ENCODE results near the gene GRIP2. TPM values are rescaled to one million over a fixed set of nuclear protein-coding genes. Genes with fewer than 3 reads are reported as not detected.
A peak's percentile ranks its signal among the peaks of the same experiment; 100 is the strongest.

Gene GRIP2
- total RNA-seq, 1 donor from 2014 or later, result 39.3 TPM

DNA sequence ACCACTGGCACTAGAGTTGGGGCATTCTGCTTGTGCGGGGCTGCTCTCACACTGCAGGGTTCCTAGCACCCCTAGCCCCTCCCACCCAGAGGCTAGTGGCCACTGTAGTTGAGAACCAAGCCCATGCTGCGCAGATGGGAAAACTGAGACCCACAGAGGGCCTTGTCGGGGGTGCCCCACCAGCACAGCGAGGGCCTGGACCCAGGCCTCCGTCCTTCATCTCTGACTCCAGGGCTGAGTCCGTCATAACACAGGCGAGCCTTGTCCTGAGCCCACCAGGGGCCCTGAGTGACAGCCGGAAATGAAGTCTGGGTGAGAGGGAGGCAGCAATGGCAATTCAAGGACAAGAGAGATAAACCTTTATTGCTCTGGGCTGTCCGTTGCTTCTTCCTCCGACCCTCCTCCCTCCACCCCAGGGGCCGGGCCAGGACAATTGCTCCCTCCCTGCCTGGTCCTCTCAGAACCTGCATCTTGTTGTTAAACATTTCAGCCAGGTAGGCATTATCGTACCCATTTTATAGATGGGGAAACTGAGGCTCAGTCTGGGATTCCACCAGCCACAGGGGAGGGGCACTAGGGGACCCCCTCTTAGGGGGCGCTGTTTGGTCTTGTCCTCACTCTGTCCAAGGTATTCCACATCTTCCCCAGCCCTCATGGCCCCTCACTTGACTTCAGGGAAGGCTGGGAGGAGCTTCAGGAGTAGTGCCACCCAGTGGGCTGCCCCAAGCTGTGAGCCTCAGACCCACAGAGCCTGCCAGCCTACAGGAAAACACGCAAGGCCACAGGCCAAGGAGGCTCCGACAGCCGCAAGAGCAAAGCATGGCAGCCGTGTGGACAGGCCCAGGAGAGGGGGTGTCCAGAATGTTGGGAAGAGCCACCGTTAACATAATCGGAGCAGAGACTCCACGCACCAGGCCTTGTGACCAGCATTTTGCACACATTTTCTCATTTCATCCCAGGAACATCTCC lies 4.4 kb upstream of the GRIP2 start:
- intact Hi-C loops (cut with DNase I), result loop anchor here (5.0 to 10.0 kb wide), 2 partner anchors 342 to 650 kb away; no protein-coding TSS in a partner anchor
- DNase-seq (ENCODE audit: missing footprints), result no peak

DNA sequence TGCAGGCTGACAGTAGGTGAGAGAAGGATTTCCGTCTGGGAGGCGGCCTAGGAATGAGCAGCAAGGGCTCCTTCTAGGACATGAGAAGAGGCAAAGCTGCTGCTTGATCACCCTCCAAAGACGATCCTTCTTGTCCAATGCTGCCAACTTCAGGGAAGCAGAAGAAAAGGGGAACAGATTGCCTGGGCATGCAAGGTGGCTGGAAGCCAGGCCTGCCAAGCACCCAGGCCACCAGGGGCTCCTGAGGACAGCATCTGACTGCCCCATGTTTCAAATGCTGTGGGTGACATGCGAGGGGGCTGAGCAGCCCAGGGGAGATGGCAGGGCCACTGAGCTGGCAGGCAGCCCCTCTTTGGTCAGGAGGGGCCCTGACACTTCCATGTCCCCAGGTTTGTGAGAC lies 3.3 kb upstream of the GRIP2 start:
- ATAC-seq (no peak), DNase-seq (ENCODE audit: missing footprints) (no peak)
- intact Hi-C loops (cut with DNase I), result loop anchor here (10.0 kb wide), 1 partner anchor 649 kb away; no protein-coding TSS in a partner anchor

More for the DNA sequence above, 4.4 kb upstream of the GRIP2 start:
- no peak for ATAC-seq

DNA sequence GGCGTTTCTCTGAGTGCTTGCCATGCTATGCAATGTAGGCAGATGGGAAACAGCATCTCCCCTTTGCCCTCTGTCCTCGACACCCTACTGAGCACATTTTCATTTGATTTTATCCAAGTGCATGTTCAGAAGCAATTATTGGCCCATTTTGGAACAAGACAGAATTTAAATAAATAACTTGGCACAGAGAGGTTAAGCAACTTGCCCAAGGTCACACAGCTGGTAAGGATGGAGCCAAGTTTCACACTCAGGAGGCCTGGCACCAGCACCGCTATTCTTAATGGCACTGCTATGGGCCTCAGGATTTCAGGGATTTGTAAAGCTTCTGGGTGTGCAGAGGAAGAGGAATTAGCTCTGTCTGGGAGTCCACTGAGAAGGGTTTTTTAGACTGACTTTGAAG lies 2.5 kb upstream of the GRIP2 start:
- intact Hi-C loops (cut with DNase I), result loop anchor here (10.0 kb wide), 1 partner anchor 648 kb away; no protein-coding TSS in a partner anchor

DNA sequence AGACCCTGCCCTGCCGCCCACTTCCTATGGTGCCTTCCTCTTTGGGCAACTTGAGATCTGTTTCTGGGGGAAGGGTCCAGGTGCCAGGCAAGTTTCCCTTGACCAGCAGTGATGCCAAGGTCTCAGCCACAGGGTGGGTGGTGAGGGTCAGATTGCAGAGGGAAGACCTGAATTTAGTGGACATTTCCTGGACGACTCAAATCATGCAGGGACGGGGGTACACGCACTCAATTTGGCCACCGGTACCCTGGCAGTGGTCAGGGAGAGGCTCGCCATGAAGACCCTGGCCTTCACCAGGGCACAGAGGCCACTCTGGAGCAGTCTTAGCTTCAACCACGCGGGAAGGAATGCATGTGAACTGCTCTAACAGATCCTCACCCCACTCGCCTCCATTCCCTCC lies 1.5 kb upstream of the GRIP2 start:
- intact Hi-C loops (cut with DNase I), result loop anchor here (10.0 kb wide), 1 partner anchor 647 kb away; no protein-coding TSS in a partner anchor
- ATAC-seq (no peak), DNase-seq (ENCODE audit: missing footprints) (no peak)

More for the DNA sequence above, 2.5 kb upstream of the GRIP2 start:
- ATAC-seq (no peak), DNase-seq (ENCODE audit: missing footprints) (no peak)

DNA sequence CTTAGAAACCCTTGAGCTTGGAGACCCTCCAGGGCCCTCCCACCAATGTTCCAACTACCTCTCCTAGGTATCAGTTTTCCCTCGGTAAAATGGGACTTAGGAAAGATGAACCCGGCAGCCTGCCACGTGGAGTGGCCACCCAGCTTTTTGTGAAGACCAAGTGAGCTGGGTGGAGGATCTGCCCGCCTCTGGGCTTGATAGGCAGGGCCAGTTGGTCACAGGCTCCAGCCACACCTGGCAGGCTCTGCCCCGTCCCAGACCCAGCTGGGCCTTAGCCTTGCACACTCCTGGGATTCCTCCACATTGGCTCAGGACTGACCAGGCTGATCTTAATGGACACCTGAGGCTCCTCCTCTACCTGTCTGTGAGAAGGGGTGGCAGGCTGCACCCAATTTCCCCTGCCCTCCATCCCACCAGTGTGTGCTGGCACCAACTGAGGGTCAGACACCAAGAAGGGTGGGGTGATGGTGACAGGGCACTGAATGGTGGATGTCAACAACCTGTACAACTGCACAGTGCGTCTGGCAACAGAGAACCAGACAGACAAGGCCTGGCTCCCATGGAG lies 761 bp upstream of the GRIP2 start:
- DNase-seq (ENCODE audit: missing footprints) (peak; percentile 40), ATAC-seq (no peak)
- intact Hi-C loops (cut with DNase I), result loop anchor here (10.0 kb wide), 1 partner anchor 646 kb away; no protein-coding TSS in a partner anchor

DNA sequence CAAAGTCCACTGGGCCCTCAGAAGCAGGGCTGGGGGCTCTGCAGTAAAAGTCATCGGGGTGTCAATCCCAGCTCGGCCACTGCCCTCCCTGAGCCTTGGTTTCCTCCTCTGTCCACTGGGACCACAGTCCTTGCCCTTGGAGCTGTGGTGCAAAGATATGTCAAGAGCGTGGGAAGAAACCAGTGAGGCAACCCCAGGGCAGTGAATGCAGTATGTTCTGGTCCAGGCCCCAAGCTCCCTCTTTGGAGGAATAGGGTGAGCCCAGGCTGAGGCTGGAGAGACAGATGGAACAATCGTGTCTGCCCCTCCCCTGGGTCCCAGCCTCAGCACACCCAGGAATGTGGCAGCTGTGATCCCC lies 779 bp downstream of the GRIP2 start:
- intact Hi-C loops (cut with DNase I), result loop anchor here (1.0 kb wide), 1 partner anchor 17 kb away; no protein-coding TSS in a partner anchor
- ATAC-seq, result peak; percentile 42

DNA sequence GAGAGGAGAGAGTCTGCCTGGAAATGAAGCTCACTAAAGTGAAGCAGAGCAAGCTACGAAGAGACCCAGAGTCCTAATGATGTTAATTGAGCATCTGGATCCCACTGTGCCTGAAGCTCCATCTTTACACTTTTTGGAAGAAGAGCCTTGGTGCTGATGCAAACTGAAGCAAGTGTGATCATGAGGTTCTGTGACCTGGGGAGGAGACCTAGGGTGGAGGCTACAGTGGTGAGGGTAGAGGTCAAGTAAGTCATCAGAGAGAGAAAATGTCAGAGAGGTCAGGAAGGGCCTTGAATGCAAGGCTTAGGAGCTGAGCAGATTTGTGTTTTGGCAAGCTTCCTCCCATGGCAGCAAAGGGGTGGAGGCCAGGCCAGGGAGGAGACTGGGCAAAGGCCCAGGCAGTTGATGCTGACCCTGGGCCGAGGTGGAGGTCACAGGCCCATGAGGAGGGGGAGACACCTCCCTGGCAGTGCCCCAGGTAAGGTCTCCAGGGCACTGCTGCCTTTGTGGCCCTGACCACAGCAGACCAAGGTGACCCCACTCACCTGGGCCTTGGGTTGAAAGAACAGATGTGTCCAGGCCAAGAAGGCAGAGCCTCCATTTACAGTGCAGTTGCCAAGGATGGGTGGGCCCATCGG lies 1.6 kb downstream of the GRIP2 start:
- ATAC-seq, result peak; percentile 24
- intact Hi-C loops (cut with DNase I), result loop anchor here (1.0 kb wide), 1 partner anchor 16 kb away; no protein-coding TSS in a partner anchor
- DNase-seq (ENCODE audit: missing footprints), result no peak

More for the DNA sequence above, 779 bp downstream of the GRIP2 start:
- DNase-seq (ENCODE audit: missing footprints), result no peak

DNA sequence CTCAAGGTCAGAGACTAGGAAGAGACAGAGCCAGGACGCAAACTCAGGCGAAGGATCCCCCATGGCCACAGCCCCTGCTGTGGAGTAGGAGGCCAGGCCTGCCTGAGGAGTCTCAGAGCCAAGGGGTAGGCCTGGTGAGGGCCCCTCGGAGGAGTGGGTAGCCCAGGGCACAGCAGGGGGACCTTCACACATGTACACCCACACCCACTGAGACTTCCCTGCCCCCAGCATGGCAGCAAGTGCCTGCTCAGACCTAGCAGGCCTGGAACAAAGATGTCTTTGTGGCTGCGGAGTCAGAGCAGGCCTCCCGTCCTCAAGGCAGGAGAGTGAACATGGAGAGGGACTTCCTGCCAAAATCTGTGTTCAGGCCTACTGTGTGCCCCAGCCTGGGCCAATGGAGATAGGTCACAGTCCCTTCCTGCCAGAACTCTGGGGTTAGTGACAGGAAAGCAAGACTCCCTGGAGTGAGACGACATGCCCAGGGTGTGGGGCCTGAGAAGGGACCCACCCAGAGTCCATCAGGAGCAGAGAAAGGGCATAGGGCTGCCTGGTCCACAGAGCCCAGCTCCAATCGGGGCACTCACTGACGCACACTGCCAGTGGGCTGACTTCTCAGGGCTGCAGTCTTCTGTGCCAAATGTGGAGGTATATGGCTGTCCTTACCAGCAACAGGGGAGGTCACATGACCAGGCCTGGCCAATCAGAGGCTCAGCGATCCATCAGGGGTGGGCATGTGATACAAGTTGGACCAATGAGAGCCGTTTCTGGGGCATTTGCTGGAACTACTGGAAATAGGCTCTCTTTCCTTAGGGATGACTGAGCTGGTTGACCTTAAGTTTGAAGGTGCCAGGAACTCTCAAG lies 2.3 kb downstream of the GRIP2 start:
- intact Hi-C loops (cut with DNase I), result no loop called here
- ATAC-seq (no peak), DNase-seq (ENCODE audit: missing footprints) (peak; percentile 73)

DNA sequence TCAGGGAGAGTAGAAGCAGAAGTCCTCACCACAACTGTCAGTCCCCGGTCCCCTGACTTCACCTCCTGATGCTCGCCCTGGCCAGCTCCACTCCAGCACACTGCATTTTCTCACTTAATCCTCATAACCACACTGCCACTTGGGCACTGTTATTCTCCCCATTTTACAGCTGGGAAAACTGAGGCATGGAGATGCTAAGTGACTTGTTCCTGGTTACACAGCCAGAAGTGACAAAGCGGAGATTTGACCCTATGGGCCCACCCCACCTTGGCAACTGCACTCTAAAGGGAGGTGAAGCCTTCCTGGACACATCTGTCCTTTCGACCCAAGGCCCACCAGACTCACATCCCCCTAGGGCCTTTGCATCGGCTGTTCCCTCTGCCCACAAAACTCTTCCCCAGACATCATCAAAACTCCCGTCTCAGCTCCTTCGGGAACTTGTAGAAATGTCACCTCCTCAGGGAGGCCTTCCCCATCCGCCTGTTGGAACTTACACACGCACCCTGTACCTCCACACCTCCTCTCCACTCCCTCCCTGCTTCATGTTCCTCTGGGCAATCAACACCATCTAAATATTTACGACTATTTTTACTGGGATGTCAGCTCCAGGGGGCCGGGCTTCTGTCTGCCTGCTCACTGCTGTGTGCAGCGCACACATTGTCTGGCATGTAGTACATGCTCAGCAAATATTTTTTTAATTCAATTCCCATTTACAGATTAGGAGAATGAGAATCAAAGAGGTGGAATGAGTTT lies 3.1 kb downstream of the GRIP2 start:
- intact Hi-C loops (cut with DNase I), result no loop called here
- ATAC-seq (no peak), DNase-seq (ENCODE audit: missing footprints) (no peak)

DNA sequence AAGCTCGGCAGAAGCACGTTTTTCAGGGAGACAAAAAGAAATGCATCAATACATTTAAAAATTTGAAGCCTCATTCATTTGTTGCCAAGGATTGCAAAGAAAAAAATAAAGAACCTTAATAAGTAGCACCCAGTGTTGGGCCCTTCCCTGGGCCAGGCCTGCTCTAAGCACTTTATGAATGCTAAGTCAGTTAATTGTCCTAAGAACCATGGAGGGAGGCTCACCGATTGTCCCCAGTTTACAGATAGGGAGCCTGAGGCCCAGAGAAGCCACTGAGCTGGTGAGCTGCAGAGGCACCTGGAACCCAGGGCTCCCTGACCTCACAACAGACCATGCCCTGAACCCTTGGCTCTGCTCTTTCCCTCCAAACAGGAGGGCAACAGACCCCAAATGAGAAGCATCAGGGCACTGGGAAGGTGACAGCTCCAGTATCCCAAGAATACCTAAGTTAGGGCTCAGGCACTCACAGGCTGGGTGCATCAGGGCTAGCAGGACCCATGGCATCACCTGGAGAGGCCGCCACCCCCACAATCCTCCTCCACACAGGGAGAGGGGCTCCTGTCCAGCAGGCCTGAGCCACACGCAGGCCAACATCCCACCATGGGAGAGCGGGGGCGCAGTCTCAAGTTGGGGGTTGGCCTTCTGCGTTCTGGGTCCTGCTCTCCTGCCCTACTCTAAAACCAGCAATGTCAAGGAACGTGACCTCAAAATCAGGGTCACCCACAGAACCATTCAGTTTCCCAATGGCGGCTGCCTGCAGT lies 3.9 kb downstream of the GRIP2 start:
- ATAC-seq (no peak), DNase-seq (ENCODE audit: missing footprints) (no peak)
- intact Hi-C loops (cut with DNase I), result no loop called here

DNA sequence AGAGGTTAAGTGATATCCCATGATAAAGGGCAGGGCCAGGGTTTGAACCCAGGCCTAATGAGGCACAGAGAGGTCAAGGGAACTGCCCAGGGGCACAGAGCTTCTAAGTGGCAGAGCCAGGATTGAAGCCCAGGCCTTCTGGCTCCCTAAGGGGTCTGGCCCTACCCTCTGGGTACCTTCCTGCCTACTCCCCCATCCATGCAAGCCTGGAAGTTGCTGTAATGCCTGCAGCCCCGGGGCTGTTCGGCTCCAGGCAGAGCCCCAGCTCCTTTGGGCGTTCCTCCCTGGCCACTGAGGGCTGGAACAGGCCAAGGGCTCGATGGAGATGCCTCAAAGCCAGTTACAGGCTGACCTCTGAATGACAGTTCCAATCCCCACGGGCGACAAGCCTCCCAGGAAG lies 4.5 kb downstream of the GRIP2 start:
- intact Hi-C loops (cut with DNase I), result no loop called here
- DNase-seq (ENCODE audit: missing footprints) (no peak), ATAC-seq (no peak)

DNA sequence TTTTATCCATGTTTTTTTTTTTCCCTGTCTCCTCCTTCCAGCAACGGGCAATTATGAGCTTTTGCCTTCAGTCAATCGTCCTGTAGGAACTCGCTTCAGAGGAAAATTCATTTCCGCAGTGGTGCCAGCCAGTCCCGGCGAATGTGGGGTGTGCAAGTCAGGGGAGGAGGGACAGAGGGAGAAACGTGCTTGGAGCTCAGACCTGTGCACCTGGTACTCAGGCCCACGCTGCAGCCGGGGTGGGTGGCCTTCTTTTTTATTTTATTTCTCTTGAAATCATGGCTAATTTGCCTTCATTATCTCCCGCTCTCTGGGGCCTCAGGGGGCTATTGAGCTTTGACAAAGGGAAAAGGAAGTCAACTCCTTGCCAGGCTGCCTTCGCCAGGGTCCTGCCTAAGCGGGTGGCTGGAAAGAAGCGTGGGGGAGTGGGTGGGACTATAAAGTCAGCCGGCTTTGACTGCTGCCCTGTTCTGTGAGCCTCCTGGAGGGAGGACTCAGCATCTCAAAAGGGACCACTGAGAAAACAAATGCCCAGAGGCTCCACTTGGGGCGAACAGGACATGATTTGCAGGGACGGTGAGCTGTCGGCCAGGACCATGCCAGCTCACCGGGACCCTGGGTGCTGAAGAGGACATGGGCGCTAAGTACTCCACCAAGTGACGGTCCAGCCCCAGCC lies 5.5 kb downstream of the GRIP2 start:
- DNase-seq (ENCODE audit: missing footprints), result no peak
- intact Hi-C loops (cut with DNase I), result no loop called here

DNA sequence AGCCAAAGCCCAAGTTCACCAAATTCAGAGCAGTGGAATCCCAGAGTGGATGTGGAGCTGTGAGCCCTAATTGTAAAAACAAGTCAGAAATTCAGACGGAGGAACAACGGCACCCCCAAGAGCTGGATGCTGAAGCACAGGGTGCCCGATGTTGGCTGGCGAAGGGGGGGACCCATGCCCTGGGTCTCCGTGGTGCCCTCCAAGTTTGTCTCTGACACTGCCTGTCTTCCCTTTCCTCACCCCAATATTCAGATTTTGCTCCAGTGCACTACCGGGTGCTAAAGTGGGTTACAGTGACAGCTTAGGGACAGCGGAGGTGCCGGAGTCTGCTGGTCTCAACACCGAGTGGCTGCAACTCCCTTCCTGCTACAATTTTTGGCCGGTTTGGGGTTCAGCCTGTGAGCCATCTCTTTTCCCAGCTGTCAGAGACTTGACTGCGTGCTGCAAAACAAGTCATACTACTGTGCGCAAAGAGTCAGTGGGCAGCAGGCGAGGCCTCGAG lies 6.6 kb downstream of the GRIP2 start:
- intact Hi-C loops (cut with DNase I), result no loop called here
- ATAC-seq (no peak), DNase-seq (ENCODE audit: missing footprints) (no peak)

More for the DNA sequence above, 5.5 kb downstream of the GRIP2 start:
- ATAC-seq, result no peak

DNA sequence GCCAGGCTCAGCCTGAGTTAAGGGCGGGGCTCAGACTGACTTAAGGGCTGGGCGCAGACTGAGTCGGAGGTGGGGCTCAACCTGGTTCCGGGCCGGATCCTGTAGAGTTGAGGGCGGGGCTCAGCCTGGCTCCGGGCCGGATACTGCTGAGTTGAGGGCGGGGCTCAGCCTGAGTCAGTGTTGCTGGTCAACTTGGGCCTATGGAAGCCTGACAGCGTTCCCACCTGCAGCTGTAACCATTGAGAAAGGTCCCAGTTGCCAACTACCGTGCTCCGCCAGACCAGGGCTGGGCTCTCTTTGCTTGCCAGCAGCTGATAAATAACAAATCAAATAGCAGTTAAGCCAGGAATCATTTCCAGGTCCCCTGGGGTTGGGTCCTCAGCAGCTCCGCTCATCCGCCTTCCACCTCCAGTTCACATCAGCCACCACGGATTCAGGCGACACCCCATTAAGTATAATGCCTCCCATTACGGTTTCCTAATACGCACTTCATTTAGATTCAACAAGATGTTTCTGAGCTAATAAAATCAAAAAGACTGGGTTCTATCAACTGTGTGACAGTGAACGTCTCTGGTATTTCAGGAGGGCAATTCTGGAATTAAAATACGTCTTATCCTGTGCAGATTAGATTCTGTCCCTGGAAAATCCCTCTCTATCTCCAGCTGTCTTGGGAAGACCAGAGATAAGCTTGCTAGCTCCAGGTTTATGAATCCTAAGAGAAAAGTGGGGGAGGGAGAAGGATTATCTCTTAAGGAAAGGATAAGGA lies 7.3 kb downstream of the GRIP2 start:
- ATAC-seq, result peak; percentile 52
- DNase-seq (ENCODE audit: missing footprints), result no peak
- intact Hi-C loops (cut with DNase I), result no loop called here

DNA sequence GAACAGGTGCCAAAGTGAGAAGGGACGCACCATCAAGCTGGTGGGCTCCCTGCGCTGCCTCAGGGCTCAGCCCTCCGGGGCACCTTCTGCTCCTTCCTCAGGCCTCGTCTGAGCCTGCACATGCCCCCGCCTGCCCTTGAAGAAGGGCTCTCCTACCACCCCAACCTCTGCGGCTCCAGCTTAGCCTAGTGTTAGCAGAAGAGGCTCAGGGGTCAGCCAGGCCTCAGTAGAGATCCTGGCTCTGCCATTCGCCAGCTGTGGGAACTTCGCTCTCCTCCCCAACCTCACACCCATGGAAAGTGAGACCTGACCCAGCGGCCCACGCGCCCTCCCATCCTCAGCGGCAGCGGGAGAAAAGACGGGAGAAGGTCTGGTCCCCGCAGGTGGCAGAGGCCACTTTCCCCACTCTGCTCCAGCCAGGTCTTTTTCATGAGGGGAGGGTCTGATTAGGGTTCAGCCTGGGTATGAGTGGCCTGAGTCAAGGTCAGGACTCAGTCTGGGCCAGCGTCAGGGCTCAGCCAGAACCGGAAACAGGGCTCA lies 8.2 kb downstream of the GRIP2 start:
- no peak for DNase-seq (ENCODE audit: missing footprints)
- intact Hi-C loops (cut with DNase I), result no loop called here
- no peak for ATAC-seq
